ENCODE data around the gene OVCA2. TPM values are rescaled to one million over a fixed set of nuclear protein-coding genes. Genes with fewer than 3 reads are reported as not detected.

The OVCA2 gene
- 31.0 and 64.2 TPM in 2 replicates for total RNA-seq

GRCh38 chr17:2041561-2042389 is at the start of gene OVCA2:
Gene OVCA2, plus strand, starts transcription at chr17:2042022. Its CDS starts 26 bp downstream, at chr17:2042048.

GRCh38 chr17:2025220-2025621 is 16.6 kb upstream of the OVCA2 start, which contains the start of gene RTN4RL1:
Gene RTN4RL1, minus strand, starts transcription at chr17:2025334. Its CDS starts 469 bp downstream, at chr17:2024865.

GRCh38 chr17:2029911-2030778 is 11.7 kb upstream of the OVCA2 start, which contains the start of gene DPH1:
Gene DPH1, plus strand, starts transcription at chr17:2030153. Its CDS starts 17 bp downstream, at chr17:2030170.

GRCh38 chr17:2054512-2055291 is 12.9 kb downstream of the OVCA2 start, which contains the start of gene HIC1:
Gene HIC1, plus strand, starts transcription at chr17:2055103. Its CDS starts 1,588 bp downstream, at chr17:2056691.

Other genes with a start within 250 kb of the OVCA2 start
- 7.3 and 7.9 TPM in 2 replicates for gene SMYD4, start 212.1 kb upstream of the OVCA2 start, total RNA-seq
- gene RPA1, start 212.0 kb upstream of the OVCA2 start, total RNA-seq: 14.1 and 61.9 TPM in 2 replicates
- under 0.01 TPM in 1 of 2 replicates, not detected in the other for gene RTN4RL1, start 16.7 kb upstream of the OVCA2 start, total RNA-seq
- 18.6 and 25.4 TPM in 2 replicates for gene DPH1, start 11.9 kb upstream of the OVCA2 start, total RNA-seq
- gene HIC1, start 13.1 kb downstream of the OVCA2 start, total RNA-seq: 57.5 and 67.1 TPM in 2 replicates